NCI-H187 (cell line): ENCODE data around the gene SRSF10.
A peak's percentile ranks its signal among the peaks of the same experiment; 100 is the strongest.
"Not testable (repeated sequence)": the region's sequence is repeated elsewhere in the genome, so short reads cannot be mapped to it uniquely, and the experiment has no call there.

Experiments used
- DNase-seq, 2 experiments: peaks; one replicate each; lab custom pipeline; 2025; lab: John Stamatoyannopoulos, UW

SRSF10 gene

DNA sequence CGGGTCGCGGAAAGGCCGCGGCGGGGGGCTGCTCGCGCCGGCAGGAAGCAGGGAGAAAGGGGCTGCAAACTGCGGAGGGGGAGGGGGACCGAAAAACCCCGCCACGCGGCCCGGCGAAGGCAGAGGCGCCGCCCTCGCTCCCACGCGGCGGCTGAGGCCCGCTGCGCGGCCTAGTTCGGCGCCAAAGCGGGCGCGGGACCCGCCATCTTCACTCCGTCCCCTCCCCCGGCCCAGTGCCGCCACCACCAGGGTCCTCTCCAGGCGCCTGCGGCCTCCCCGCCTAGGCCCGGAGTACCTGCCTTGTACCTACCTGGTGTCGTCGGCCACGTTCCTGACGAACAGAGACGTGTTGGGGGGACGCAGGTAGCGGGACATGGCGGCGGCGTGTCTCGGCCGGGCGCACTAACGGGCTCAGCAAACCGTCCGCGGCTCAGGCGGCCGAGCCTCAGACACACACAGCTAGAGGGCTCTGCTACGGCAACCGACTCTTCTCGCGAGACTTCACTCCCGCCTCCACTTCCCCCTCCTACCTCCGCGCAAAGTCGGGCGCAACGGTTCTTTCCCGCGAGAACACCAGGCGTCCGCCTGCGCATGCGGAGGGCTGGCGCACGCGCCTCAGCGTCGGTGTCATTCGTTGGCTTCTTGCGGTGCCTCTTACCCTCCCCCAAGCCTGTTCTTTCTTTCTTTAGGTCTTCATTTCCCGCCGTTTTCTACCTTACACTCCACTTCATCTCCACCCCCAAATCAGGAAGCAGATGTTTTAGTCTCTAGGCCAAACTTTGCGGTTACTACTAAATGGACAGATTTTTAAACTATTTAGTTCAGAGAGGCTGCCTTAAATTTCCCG is at the start of gene SRSF10:
Gene SRSF10, minus strand, starts transcription at position 447 of the 847 bp plus-strand sequence. Its CDS starts 72 bp downstream, at position 375.
- peak; percentile 94 to 95 for DNase-seq

DNA sequence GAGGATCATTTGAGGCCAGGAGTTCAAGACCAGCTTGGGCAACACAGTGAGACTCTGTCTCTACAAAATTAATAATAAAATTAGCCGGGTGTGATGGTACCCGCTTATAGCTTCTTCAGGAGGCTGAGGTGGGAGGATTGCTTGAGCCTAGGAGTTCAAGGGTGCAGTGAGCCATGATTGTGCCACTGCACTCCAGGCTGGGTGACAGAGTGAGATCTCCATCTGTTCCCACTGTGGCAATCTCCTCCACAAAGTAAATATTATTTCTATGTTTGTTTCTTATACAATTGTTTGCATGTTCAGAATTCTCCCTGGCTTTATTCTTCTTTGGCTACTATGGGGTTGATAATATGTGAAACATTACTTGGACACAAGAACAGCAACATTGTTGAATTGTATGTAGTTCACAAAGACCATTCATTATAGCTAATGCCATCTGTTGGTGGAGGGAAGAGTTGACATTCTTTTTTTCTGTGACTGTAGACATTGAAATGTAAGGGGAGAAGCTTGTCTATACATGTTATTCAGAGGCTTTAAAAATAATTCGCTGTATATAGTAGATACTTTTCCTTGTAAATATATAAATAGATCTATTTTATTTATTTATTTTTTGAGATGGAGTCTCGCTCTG is 47.8 kb upstream of the SRSF10 start:
- DNase-seq = no peak

DNA sequence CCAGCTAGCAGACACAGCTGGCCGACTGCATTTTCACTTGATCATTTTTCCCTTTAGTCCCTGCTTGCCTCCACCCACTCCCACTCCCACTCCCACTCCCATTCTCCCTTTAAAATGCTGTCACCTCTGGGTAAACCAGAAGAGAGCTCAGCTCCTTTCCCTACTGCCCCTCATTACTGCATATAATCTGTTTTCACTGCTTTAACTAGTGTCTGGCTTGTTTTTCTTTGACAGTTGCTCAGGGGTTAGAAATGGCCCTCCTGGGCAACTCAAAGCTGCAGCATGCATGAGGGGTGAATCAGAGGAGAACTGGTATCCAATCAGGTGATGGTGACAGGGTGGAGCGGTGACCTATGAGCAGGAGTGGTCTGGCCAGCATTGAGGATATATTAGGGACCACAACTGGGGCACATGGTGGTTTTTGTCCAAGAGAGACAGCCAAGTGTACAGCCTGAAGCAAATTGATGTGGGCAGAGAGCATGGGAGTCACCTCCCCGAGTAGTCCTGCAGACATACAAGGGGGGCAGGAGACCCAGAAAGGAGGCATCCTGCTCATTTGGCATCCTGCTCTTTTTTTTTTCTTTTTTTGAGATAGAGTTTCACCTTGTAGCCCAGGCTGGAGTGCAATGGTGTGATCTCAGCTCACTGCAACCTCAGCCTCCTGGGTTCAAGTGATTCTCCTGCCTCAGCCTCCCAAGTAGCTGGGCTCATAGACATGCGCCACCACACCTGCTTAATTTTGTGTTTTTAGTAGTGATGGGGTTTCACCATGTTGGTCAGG is 42.6 kb upstream of the SRSF10 start:
- DNase-seq = no peak

DNA sequence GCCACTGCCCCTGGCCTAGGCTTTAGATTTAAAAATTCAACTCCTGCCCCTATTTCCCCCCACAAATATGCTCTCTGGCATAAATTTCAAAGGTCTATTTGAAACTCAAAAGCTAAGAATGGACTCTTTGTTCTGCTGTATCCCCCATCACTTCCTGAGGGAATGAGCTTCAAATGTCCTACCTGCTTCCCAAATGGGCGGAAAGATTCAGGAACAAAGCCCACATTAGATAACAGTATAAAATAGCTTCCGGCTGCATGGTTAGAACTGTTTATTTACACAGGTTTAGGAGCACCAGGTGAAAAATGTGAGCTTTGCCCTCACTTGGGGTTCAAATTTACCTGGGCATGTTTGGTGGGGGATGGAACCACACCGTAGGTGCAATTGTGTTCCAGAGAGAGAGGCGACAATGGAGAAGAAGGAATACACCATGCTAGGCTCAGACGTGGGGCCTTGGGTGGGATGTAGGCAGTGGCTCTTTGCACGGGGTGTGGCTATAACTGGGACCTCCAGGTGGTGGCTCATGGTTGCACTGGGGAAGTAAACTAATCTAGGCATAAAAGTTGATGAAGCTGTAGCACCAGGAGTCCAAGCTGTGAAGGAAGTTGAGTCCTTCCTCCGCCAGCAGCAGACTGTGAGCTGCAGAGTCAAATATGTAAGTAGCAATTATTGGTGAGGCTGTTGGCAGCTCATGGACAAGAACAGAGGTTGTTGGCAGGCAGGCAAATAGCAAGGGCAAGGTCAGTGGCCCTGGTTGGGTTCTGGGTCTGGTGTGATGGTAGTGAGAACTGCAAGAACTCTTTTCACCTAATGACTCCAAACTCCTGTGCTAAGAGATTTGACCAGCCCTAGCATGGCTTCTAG is 41.5 kb upstream of the SRSF10 start:
- DNase-seq = no peak

DNA sequence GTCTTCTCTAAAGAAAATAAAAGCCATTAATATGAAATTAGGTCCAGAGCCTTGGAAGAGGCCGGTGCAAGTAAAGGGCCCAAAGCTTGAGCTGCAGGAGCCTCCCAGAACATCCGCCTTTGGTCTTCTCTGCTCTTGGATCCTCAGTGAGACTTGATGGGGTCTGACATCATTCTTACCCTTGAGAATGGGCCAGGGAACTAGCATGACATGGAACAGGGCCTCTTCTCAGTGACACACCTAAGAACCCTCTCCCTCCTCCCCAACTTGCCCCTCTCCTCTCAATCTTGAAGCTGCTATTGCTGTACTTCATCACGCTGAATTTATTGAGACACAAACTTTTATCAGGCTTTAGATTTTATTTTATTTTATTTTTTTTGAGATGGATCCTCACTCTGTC is 40.3 kb upstream of the SRSF10 start:
- no peak for DNase-seq

DNA sequence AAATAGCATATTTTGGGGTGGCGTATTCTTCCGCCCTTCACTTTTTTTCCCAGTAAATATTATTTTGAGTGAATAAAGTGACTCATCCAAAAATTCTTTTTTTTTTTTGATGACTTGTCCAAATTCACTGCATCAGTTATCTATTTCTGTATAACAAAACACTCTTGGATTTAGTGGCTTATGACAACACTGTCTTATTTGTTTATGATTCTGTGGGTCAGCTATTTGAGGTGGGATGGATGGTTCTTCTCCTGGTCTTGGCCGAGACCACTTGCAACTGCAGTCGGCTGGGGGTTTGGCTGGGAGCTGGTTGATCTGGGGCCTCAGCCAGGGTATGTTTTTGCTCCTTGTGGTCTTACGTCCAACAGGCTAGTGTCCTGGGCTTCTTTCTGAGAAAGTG is 39.9 kb upstream of the SRSF10 start:
- DNase-seq = no peak

DNA sequence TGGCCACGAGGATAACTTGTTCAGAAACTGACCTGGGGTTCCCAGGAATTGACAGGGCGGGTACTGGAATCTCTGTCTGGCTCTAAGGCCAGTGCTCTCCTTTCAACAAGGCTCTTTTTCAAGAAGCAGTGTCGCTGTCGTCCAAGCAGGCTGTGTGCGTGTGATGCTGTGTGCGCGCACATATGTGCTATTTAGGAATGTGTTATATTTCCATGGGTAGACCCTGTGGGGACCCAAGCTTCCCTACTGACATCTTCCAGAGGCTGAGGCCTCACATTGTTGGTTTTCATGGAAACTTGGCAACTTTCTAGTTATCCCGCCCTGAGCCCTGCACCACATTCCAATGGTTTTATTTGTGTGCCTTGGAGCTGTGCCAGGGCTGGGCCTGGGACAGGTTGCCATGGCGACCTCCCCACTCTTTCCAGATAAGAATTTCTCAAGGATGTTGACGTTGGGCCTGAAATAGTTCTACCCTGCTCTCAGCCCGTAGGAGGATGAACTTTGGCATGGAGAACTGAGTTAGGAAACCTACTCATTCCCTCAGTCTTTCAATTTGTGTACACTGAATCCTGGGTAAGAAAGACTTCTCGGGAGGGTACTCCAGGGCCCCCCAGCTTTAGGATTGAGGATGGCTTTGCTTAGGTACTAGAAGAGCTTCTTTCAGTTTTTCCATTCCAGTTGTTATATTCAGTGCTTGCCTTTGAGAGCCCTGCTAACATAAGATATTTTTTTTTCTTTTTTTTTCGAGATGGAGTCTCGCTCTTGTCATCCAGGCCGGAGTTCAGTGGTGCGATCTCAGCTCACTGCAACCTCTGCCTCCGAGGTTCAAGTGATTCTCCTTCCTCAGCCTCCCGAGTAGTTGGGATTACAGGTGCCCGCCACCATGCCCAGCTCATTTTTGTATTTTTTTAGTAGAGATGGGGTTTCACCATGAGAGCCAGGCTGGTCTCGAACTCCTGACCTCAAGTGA is 38.8 kb upstream of the SRSF10 start:
- peak in 1 of 2 experiments; percentile 37 for DNase-seq

DNA sequence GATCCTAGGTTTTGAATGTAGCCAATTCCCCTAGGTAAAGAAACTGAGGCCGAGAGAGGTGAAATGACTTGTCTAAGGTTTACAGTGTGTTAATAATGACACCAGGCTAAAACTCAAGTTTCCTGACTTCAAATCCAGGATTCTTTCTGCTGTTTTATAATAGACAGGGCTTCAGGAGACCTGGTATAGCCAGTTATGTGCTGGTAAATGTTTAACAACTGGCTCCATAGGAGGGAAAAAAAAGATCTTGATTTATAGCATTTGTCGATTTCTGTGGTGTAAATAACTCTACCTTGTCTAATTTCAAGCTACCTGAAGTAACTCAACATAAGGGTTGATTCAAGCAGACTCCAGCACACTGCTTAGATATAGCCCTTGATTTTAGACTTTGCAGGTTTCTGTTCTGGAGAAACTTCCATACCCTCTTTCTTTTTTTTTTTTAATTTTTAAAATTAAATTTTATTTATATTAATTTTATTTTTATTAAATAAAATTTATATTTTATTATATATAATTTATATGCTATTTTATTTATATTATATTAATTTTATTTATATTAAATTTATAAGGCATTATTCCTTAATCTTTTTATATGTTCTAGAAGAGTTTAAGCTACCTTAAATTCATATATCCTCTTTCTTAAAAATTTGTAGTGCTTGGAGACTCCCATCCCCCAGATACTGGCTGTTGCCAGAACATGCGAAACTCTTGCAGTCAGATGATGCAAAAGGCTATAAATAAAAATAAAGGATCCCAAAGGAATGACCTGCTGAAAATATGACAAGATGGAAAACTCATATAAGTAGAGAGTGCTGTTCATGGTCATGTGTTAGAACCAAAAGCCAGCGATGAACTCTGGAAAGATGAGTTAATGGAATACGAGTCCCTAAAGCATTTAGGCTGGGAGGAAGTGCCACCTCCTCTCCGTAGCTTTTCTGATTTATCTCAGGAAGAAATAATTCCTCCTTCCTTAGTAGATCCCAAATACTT is 35.4 kb upstream of the SRSF10 start:
- DNase-seq = no peak

DNA sequence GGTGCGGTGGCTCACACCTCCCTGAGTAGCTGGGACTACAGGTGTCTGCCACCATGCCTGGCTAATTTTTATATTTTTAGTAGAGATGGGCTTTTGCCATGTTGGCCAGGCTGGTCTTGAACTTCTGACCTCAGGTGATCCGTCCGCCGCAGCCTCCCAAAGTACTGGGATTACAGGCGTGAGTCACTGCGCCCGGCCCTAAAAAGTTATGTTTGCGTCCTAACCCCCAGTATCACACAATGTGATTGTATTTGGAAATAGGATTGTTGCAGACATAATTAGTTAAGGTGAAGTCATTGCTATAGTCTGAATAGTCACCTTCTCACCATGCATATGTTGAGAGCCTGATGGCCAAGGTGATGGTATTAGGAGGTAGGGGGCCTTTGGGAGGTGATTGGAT is 32.8 kb upstream of the SRSF10 start:
- DNase-seq = not testable (repeated sequence)

DNA sequence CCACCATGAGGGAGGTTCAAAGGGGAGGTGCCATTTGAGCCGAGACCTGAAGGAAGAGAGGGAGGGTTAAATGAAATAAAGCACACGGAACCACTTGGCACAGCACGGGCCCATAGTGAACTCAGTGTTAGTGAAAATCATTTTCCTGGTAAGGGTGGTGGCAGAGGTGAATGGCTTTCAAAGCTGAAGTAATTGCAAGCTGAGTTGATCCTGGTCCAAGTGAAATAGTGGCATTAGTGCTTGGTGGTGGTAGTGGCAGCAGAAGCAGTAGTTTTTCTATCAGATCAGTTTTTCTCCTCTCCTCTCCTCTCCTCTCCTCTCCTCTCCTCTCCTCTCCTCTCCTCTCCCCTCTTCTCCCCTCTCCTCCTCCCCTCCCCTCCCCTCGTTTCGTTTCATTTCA is 30.5 kb upstream of the SRSF10 start:
- DNase-seq = no peak

DNA sequence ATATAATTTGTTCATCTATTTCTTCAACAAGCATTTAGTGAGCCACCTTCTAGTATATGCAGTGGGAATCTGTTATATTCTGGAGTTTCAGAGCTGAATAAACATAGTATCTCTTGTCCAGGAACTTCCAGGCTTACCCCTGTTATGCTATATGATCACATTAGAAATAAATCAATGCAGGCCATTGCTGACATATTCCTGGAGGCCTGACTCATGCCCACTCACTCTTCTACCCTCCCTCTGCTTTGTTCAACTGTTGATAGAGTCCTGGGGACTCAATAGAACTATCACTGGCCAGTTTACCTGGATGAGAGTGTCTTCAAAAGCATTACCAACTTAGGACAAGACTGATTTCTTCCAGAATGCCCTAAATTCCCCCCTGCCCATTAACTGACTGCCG is 29.3 kb upstream of the SRSF10 start:
- no peak for DNase-seq

DNA sequence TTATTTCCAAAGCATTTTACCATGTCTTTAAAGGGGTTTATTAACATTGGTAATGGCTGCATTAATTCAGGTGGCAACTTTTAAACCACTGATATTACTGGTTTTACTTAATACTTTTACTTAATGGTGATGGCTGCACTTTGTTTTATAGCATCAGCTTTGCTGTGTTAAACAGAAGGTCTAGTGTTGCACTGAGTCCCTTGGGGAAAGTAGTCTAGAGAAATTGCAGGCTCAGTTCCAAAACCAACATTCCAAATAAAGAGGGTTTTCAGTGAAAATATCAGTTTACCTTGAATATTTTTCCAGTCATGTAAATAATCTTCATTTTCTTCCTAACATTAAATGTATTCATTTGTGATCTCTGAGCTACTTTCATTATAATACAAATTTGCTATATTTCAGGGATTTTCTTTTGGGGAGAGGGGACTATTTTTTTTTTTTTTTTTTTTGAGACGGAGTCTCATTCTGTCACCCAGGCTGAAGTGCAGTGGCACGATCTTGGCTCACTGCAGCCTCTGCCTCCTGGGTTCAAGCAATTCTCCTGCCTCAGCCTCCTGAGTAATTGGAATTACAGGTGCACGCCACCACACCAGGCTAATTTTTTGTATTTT is 28.6 kb upstream of the SRSF10 start:
- DNase-seq = not testable (repeated sequence)

DNA sequence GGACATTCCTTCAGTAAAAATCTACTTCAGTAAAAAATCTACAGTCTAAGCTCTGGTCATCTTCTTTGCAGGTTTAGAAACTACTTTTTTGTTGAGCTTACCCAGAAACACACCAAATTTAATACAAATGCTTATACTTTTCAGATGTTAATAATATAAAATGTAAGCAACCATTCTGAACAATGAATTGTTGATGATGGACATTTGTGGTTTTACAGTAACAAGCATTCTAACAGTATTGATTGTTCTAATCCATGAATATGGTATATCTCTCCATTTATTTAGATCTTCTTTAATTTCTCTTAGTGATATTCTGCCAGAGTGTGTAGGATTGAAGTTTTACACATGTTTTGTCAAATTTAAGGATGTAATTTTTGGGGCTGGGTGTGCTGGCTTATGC is 27.0 kb upstream of the SRSF10 start:
- DNase-seq = no peak

DNA sequence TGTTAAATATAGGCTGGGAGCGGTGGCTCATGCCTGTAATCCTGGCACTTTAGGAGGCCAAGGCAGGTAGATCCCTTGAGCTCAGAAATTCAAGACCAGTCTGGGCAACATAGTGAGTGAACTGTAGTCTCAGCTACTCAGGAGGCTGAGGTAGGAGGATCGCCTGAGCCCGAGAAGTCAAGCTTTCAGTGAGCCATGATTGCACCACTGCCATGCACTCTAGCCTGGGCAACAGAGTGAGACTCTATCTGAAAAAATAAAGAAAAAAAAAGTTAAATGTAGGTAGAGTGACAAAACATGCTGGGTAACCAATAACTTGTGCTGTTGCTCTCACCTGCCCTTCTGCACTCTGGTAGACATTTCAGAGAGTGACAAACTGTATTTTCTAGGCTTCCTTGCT is 25.0 kb upstream of the SRSF10 start:
- no peak for DNase-seq

DNA sequence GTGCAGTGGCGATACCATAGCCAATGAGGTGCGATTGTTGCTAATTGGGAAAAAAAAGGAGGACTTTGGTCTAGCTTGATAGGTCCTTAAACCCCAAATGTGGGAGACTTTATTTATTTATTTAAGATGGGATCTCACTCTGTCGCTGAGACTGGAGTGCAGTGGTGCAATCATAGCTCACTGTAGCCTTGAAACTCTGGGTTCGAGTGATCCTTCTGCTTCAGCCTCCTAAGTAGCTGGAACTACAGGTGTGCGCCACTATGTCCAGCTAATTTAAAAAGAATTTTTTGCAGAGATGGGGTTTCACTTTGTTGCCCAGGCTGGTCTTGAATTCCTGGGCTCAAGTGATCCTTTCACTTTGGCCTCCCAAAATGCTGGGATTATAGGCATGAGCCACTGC is 24.0 kb upstream of the SRSF10 start:
- no peak for DNase-seq

DNA sequence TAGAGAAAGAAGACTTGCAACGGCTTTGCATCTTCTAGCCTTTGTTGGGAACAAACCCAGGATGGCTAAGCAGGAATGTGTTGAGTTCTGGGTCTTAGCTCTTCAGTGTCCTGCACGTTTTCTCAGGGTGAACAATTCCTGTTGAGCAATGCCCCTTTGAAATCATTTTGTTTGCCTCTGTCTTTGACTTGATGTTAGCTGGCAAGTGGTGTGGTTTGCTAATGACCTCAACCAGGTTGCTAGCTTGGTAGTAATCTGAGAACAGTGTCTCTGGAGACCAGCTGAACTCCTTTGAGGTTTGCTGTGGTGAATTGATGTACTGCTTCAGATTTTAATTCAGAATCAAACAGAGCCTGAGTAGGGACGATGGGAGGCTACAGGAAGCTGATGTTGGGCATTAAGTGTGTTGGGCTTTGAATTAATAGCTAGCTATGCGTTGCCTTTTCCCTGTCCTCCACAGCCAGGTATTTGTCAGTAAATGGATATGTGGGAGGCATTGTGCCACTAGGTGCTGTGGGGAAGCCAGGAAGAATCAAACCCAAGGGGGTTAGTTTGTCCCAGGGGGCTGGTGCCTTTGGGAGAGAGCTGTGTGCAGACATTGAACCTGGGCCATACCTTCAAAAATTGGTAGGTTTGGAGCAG is 23.3 kb upstream of the SRSF10 start:
- DNase-seq = peak; percentile 50 to 54

DNA sequence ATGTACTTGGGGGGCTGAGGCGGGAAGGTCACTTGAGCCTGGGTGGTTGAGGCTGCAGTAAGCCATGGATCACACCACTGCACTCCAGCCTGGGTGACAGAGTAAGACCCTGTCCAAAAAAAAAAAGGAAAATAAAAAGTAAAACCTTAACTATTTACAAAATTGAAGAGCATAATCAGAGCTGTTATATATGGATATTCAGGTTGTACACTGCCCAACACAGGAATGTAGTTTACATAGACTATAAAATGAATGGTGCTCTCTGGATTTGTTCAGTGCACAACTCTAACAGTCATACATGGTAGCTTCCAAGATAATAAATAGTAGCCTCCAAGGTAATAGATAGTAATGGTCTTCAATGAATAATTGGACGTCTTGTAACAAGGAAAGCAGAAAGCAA is 22.6 kb upstream of the SRSF10 start:
- no peak for DNase-seq

DNA sequence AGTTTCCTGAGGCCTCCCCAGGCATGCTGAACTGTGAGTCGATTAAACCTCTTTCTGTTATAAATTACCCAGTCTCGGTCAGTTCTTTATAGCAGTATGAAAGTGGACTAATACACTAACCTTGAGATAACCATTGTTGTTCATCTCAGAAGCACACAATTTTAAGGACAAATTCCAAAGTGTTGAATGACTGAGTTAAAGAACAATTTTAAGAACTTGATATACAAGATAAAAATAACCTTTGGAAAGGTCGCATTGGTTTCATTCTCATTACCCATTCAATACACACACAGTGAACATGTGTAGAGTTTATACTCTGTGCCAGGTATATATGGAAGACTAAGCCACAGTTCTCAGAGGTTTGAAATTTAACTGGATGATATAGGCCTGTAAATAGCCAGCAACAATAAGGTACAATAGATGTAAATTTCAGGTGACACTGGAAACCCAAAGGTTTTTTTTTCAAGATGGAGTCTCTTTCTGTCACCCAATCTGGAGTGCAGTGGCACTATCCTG is 19.1 kb upstream of the SRSF10 start:
- no peak for DNase-seq
